HepG2 (cell line): Measurements from ENCODE around the gene CDKN1C. TPM values are rescaled to one million over a fixed set of nuclear protein-coding genes. Genes with fewer than 3 reads are reported as not detected.
A peak's percentile ranks its signal among the peaks of the same experiment; 100 is the strongest.

ENCODE experiments used
- HOXA3 ChIP-seq: sonication (generic); formaldehyde crosslinking; IDR thresholded peaks from 2 replicates; pipeline ENCODE4 v1.5.0; 2020; ENCODE audit warnings: missing genetic modification reagents
- ZNF430 ChIP-seq: sonication (generic); formaldehyde crosslinking; IDR thresholded peaks from 2 replicates; pipeline ENCODE4 v1.9.0; 2021; ENCODE audit warnings: mild to moderate bottlenecking, missing genetic modification reagents
- ZNF543 ChIP-seq: sonication (generic); formaldehyde crosslinking; IDR thresholded peaks from 2 replicates; pipeline ENCODE4 v1.4.0; 2020; ENCODE audit warnings: mild to moderate bottlenecking, missing genetic modification reagents
- polyA plus RNA-seq, 8 experiments: library from polyadenylated mRNA; depleted of rRNA in 3 of 8; stranded (reverse) in 7 of 8; unstranded in 1 of 8; fragments of >200 nt; fragmentation: Illumina TruSeq in 4 of 8; extraction: Trizol in 4 of 8; gene quantifications; 2 replicates each; pipeline versions ENCODE4 v1.2.1 to v1.2.3, GENCODE V29; 2011 to 2016; ENCODE audit warnings: low read depth in 4 of 8, missing spikeins in 1 of 8, mixed read lengths in 1 of 8; ENCODE audit not compliant: insufficient read depth in 1 of 8
- total RNA-seq, 5 experiments: library from RNA; depleted of rRNA; stranded (reverse); fragments of >200 nt; fragmentation: Illumina TruSeq; extraction: Trizol; gene quantifications; 2 replicates each; pipeline ENCODE4 v1.2.3, GENCODE V29; 2016; ENCODE audit warnings: low read depth in 1 of 5
- TF ChIP-seq, protein P1 (sequence below): sonication (generic); formaldehyde crosslinking; IDR thresholded peaks from 2 replicates; pipeline ENCODE4 v1.9.0; 2021; ENCODE audit warnings: mild to moderate bottlenecking, missing genetic modification reagents
- TF ChIP-seq, protein P2 (sequence below): IDR thresholded peaks from 2 replicates; pipeline ENCODE4 v1.4.0; 2020; ENCODE audit warnings: mild to moderate bottlenecking, missing genetic modification reagents
- TF ChIP-seq, protein P3 (sequence below): sonication (generic); formaldehyde crosslinking; IDR thresholded peaks from 2 replicates; pipeline ENCODE4 v1.4.0; 2020; ENCODE audit warnings: missing genetic modification reagents
- TF ChIP-seq, protein P4 (sequence below): IDR thresholded peaks from 2 replicates; pipeline ENCODE4 v1.6.1; 2018; ENCODE audit warnings: missing genetic modification reagents
- TF ChIP-seq, protein P5 (sequence below): sonication (generic); formaldehyde crosslinking; IDR thresholded peaks from 2 replicates; pipeline ENCODE4 v1.4.0; 2020; ENCODE audit warnings: missing genetic modification reagents; ENCODE audit errors: not compliant biosample characterization

Gene CDKN1C
- total and polyA plus RNA-seq, 2 of the 13 experiments (the other 11 are each of a cell fraction or from before 2014, with no cell fraction given), result not detected

DNA sequence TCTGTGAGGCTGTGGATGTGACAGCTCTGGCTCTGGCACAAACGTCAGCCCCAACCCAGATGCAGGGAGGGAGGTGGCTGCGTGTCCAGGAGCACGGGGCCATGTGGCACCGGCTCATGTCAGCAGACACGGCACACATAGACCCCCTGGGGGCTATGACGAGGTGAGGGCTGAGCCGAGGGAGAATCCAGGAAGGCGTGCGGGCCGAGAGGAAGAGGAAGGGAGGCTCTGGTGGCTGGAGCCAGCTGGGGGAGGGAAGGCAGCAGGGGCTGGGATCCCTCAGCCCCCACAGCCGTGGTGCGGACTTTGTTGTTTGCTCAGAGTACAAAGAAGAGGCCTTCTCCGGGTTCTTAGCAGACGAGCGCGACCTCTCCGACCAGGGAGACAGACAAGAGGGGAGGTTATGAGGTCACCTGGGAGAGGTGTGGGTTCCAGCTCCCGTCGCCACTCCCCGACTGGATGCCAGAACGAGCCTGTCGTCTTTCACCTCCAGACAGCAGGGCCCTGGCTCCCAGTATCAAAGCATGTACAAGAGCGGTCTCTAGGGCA is 46.1 kb downstream of the CDKN1C start (continued):
- TF ChIP-seq, protein P1, sequence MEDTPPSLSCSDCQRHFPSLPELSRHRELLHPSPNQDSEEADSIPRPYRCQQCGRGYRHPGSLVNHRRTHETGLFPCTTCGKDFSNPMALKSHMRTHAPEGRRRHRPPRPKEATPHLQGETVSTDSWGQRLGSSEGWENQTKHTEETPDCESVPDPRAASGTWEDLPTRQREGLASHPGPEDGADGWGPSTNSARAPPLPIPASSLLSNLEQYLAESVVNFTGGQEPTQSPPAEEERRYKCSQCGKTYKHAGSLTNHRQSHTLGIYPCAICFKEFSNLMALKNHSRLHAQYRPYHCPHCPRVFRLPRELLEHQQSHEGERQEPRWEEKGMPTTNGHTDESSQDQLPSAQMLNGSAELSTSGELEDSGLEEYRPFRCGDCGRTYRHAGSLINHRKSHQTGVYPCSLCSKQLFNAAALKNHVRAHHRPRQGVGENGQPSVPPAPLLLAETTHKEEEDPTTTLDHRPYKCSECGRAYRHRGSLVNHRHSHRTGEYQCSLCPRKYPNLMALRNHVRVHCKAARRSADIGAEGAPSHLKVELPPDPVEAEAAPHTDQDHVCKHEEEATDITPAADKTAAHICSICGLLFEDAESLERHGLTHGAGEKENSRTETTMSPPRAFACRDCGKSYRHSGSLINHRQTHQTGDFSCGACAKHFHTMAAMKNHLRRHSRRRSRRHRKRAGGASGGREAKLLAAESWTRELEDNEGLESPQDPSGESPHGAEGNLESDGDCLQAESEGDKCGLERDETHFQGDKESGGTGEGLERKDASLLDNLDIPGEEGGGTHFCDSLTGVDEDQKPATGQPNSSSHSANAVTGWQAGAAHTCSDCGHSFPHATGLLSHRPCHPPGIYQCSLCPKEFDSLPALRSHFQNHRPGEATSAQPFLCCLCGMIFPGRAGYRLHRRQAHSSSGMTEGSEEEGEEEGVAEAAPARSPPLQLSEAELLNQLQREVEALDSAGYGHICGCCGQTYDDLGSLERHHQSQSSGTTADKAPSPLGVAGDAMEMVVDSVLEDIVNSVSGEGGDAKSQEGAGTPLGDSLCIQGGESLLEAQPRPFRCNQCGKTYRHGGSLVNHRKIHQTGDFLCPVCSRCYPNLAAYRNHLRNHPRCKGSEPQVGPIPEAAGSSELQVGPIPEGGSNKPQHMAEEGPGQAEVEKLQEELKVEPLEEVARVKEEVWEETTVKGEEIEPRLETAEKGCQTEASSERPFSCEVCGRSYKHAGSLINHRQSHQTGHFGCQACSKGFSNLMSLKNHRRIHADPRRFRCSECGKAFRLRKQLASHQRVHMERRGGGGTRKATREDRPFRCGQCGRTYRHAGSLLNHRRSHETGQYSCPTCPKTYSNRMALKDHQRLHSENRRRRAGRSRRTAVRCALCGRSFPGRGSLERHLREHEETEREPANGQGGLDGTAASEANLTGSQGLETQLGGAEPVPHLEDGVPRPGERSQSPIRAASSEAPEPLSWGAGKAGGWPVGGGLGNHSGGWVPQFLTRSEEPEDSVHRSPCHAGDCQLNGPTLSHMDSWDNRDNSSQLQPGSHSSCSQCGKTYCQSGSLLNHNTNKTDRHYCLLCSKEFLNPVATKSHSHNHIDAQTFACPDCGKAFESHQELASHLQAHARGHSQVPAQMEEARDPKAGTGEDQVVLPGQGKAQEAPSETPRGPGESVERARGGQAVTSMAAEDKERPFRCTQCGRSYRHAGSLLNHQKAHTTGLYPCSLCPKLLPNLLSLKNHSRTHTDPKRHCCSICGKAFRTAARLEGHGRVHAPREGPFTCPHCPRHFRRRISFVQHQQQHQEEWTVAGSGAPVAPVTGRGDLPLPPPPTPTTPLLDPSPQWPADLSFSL, result no peak
- TF ChIP-seq, protein P2, sequence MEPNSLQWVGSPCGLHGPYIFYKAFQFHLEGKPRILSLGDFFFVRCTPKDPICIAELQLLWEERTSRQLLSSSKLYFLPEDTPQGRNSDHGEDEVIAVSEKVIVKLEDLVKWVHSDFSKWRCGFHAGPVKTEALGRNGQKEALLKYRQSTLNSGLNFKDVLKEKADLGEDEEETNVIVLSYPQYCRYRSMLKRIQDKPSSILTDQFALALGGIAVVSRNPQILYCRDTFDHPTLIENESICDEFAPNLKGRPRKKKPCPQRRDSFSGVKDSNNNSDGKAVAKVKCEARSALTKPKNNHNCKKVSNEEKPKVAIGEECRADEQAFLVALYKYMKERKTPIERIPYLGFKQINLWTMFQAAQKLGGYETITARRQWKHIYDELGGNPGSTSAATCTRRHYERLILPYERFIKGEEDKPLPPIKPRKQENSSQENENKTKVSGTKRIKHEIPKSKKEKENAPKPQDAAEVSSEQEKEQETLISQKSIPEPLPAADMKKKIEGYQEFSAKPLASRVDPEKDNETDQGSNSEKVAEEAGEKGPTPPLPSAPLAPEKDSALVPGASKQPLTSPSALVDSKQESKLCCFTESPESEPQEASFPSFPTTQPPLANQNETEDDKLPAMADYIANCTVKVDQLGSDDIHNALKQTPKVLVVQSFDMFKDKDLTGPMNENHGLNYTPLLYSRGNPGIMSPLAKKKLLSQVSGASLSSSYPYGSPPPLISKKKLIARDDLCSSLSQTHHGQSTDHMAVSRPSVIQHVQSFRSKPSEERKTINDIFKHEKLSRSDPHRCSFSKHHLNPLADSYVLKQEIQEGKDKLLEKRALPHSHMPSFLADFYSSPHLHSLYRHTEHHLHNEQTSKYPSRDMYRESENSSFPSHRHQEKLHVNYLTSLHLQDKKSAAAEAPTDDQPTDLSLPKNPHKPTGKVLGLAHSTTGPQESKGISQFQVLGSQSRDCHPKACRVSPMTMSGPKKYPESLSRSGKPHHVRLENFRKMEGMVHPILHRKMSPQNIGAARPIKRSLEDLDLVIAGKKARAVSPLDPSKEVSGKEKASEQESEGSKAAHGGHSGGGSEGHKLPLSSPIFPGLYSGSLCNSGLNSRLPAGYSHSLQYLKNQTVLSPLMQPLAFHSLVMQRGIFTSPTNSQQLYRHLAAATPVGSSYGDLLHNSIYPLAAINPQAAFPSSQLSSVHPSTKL (CRISPR knock-in tag), result peak; percentile 32; the same call in 1 of the 2 replicates
- TF ChIP-seq, protein P3, sequence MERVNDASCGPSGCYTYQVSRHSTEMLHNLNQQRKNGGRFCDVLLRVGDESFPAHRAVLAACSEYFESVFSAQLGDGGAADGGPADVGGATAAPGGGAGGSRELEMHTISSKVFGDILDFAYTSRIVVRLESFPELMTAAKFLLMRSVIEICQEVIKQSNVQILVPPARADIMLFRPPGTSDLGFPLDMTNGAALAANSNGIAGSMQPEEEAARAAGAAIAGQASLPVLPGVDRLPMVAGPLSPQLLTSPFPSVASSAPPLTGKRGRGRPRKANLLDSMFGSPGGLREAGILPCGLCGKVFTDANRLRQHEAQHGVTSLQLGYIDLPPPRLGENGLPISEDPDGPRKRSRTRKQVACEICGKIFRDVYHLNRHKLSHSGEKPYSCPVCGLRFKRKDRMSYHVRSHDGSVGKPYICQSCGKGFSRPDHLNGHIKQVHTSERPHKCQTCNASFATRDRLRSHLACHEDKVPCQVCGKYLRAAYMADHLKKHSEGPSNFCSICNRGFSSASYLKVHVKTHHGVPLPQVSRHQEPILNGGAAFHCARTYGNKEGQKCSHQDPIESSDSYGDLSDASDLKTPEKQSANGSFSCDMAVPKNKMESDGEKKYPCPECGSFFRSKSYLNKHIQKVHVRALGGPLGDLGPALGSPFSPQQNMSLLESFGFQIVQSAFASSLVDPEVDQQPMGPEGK (CRISPR knock-in tag), result peak; percentile 93
- TF ChIP-seq ZNF430 (CRISPR knock-in tag), result 0 out of 2 replicates have a peak, but pooled peaks have one; percentile 32
- TF ChIP-seq HOXA3, result 0 out of 2 replicates have a peak, but pooled peaks have one; percentile 40
- TF ChIP-seq ZNF543 (CRISPR knock-in tag), result peak; percentile 61; the same call in 1 of the 2 replicates
- TF ChIP-seq, protein P4, sequence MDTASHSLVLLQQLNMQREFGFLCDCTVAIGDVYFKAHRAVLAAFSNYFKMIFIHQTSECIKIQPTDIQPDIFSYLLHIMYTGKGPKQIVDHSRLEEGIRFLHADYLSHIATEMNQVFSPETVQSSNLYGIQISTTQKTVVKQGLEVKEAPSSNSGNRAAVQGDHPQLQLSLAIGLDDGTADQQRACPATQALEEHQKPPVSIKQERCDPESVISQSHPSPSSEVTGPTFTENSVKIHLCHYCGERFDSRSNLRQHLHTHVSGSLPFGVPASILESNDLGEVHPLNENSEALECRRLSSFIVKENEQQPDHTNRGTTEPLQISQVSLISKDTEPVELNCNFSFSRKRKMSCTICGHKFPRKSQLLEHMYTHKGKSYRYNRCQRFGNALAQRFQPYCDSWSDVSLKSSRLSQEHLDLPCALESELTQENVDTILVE (CRISPR knock-in tag), result peak; percentile 14; the same call in 1 of the 2 replicates
- TF ChIP-seq, protein P5, sequence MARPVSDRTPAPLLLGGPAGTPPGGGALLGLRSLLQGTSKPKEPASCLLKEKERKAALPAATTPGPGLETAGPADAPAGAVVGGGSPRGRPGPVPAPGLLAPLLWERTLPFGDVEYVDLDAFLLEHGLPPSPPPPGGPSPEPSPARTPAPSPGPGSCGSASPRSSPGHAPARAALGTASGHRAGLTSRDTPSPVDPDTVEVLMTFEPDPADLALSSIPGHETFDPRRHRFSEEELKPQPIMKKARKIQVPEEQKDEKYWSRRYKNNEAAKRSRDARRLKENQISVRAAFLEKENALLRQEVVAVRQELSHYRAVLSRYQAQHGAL (CRISPR knock-in tag), result no peak
